ENCODE results near the gene APBA2. TPM values are rescaled to one million over a fixed set of nuclear protein-coding genes. Genes with fewer than 3 reads are reported as not detected.
"Not testable (repeated sequence)": the region's sequence is repeated elsewhere in the genome, so short reads cannot be mapped to it uniquely, and the experiment has no call there.

APBA2 gene
- total RNA-seq, 4 donors from 2014 or later = 7.2 to 33.8 (median 8.8) TPM

- TF ChIP-seq POLR2A (IDR thresholded peaks at IDR 0.05) = no peak
- TF ChIP-seq CTCF (IDR thresholded peaks at IDR 0.05) = no peak
- no peaks in the 10 kb centered on the region for H3K36me3 ChIP-seq
Observed at GRCh38 chr15:28861031-28861534, 24.7 kb upstream of the APBA2 start.

GRCh38 chr15:28861589-28862293 is 24.0 kb upstream of the APBA2 start:
- not testable (repeated sequence) for H3K4me3 ChIP-seq, H3K36me3 ChIP-seq, H3K9me3 ChIP-seq, DNase-seq, H3K27ac ChIP-seq, H3K27me3 ChIP-seq, H3K4me1 ChIP-seq

More at GRCh38 chr15:28861031-28861534, 24.7 kb upstream of the APBA2 start:
- Histone ChIP-seq H3K4me1 (no peaks in the 10 kb centered on the region), H3K27me3 (no peaks in the 10 kb centered on the region), H3K4me3 (no peak overlapping the region), H3K9me3 (no peaks in the 10 kb centered on the region), H3K27ac (no peak overlapping the region)
- no peak for DNase-seq

- no peaks in the 10 kb centered on the region for H3K9me3 ChIP-seq
- H3K4me1 ChIP-seq = no peaks in the 10 kb centered on the region
- no peaks in the 10 kb centered on the region for H3K36me3 ChIP-seq
- H3K27ac ChIP-seq = no peak overlapping the region
- no peak for DNase-seq
- TF ChIP-seq POLR2A (IDR thresholded peaks at IDR 0.05) (no peak), CTCF (IDR thresholded peaks at IDR 0.05) (no peak)
- H3K4me3 ChIP-seq = no peak overlapping the region
- no peaks in the 10 kb centered on the region for H3K27me3 ChIP-seq
Observed at GRCh38 chr15:28868744-28869345, 16.9 kb upstream of the APBA2 start.

GRCh38 chr15:28871168-28871567 is 14.6 kb upstream of the APBA2 start:
- no peaks in the 10 kb centered on the region for H3K36me3 ChIP-seq
- H3K27ac ChIP-seq = no peak overlapping the region
- H3K4me3 ChIP-seq = no peak overlapping the region
- DNase-seq = no peak
- TF ChIP-seq CTCF (IDR thresholded peaks at IDR 0.05) = no peak
- no peak for TF ChIP-seq POLR2A (IDR thresholded peaks at IDR 0.05)
- H3K4me1 ChIP-seq = no peaks in the 10 kb centered on the region
- H3K9me3 ChIP-seq = no peaks in the 10 kb centered on the region
- H3K27me3 ChIP-seq = no peaks in the 10 kb centered on the region

GRCh38 chr15:28873006-28873405 is 12.8 kb upstream of the APBA2 start:
- DNase-seq = no peak
- no peak overlapping the region for H3K4me3 ChIP-seq
- no peaks in the 10 kb centered on the region for H3K9me3 ChIP-seq
- H3K4me1 ChIP-seq = no peaks in the 10 kb centered on the region
- no peak overlapping the region for H3K27ac ChIP-seq
- no peaks in the 10 kb centered on the region for H3K36me3 ChIP-seq
- TF ChIP-seq CTCF (IDR thresholded peaks at IDR 0.05) (no peak), POLR2A (IDR thresholded peaks at IDR 0.05) (no peak)
- no peaks in the 10 kb centered on the region for H3K27me3 ChIP-seq

GRCh38 chr15:28873585-28874190 is 12.1 kb upstream of the APBA2 start:
- no peaks in the 10 kb centered on the region for H3K9me3 ChIP-seq
- no peak overlapping the region for H3K27ac ChIP-seq
- DNase-seq = no peak
- H3K36me3 ChIP-seq = no peaks in the 10 kb centered on the region
- TF ChIP-seq POLR2A (IDR thresholded peaks at IDR 0.05) (no peak), CTCF (IDR thresholded peaks at IDR 0.05) (no peak)
- no peaks in the 10 kb centered on the region for H3K4me1 ChIP-seq
- no peak overlapping the region for H3K4me3 ChIP-seq
- no peaks in the 10 kb centered on the region for H3K27me3 ChIP-seq
